Ovary (tissue), 9 donors: ENCODE data around the gene SPEN. TPM values are rescaled to one million over a fixed set of nuclear protein-coding genes. Genes with fewer than 3 reads are reported as not detected.

ENCODE experiments used
- DNase-seq, 5 donors: peaks; one replicate each; pipeline ENCODE4 v3.0.0-alpha.2; 2019 to 2020
- H3K27ac ChIP-seq, 2 donors: fragments of 200-600 bp; one replicate each; pipeline versions ENCODE4 v1.5.1 to v1.8.0; 2019 to 2022
- H3K27me3 ChIP-seq: fragments of 200-600 bp; one replicate; pipeline ENCODE4 v1.8.0; 2022
- H3K36me3 ChIP-seq: fragments of 200-600 bp; sonication (generic); one replicate; pipeline ENCODE4 v1.5.1; 2019
- H3K4me1 ChIP-seq: one replicate; pipeline ENCODE4 v1.8.1; 2013; ENCODE audit warnings: mild to moderate bottlenecking, moderate library complexity; ENCODE audit not compliant: insufficient read depth
- H3K4me3 ChIP-seq: fragments of 200-600 bp; sonication (generic); one replicate; pipeline ENCODE4 v1.5.1; 2017
- H3K9me3 ChIP-seq, 2 donors: fragments of 200-600 bp in 1 of 2; sonication (generic) in 1 of 2; one replicate each; pipeline versions ENCODE4 v1.5.1 to v1.8.1; 2013 to 2019; ENCODE audit warnings: mild to moderate bottlenecking in 1 of 2, moderate library complexity in 1 of 2
- EP300 ChIP-seq: sonication (generic); formaldehyde crosslinking; IDR thresholded peaks from one replicate; pipeline ENCODE4 v1.6.1; 2017; ENCODE audit warnings: antibody characterized with exemption
- POLR2A ChIP-seq: fragments of 450-650 bp; IDR thresholded peaks from one replicate; pipeline ENCODE4 v1.6.1; 2017; ENCODE audit warnings: antibody characterized with exemption, mild to moderate bottlenecking, moderate library complexity
- WGBS, 3 donors: extraction: QIAGEN DNeasy Blood & Tissue Kit in 1 of 3; methylation state at CpG; one replicate each; pipeline versions ENCODE4 v1.1.5 to v1.1.7; 2013 to 2017; 5-methylcytosine and 5-hydroxymethylcytosine counted together
- intact Hi-C, 4 donors: fragments of 100-400 bp; cut with DNase I; formaldehyde crosslinking; loops; one replicate each; pipeline versions ENCODE4 v1.11.0 to v1.15.1; 2022 to 2023
- polyA plus RNA-seq, 2 donors: library from polyadenylated mRNA; stranded (reverse); fragments of 200-250 nt in 1 of 2; fragments of 350-450 nt in 1 of 2; fragmentation: Illumina TruSeq in 1 of 2; extraction: RNeasy Lipid Tissue Mini Kit (QIAGEN cat#74804) in 1 of 2; gene quantifications; one replicate each; pipeline ENCODE4 v1.2.3, GENCODE V29; 2013 to 2014
- total RNA-seq, 7 donors: library from RNA; depleted of rRNA in 2 of 7; stranded (reverse); fragments of >200 nt in 2 of 7; fragmentation: NEBNext Ultra II Directional in 3 of 7; extraction: Animal tissue kit (Norgen Biotek cat#: 25700) in 3 of 7; gene quantifications; one replicate each; pipeline versions ENCODE4 v1.1.0 to v1.2.4, GENCODE V29; 2016 to 2023
- TF ChIP-seq, protein P1 (sequence below), 3 donors: fragments of 450-650 bp in 2 of 3; fragments of 200-600 bp in 1 of 3; IDR thresholded peaks; one replicate each; pipeline versions ENCODE4 v1.5.1 to v1.8.0; 2016 to 2022; ENCODE audit warnings: antibody characterized with exemption in 3 of 3, mild to moderate bottlenecking in 1 of 3
- donor health status: DM: no; HTN: no; CAD: no; lungs with moderate emphysema.
- donor health status: DM: no; HTN: no; CAD: no.
- donor health status: Bipolar disorder and iron deficiency.
- donor health status: DM: yes; HTN: yes; CAD: no.
- donor health status: DM: no; HTN: no; CAD: no.
- donor health status: DM: yes; HTN: yes; CAD: no.

The SPEN gene
- total and polyA plus RNA-seq, 9 donors = 30.5 to 93.2 (median 62.9) TPM

DNA sequence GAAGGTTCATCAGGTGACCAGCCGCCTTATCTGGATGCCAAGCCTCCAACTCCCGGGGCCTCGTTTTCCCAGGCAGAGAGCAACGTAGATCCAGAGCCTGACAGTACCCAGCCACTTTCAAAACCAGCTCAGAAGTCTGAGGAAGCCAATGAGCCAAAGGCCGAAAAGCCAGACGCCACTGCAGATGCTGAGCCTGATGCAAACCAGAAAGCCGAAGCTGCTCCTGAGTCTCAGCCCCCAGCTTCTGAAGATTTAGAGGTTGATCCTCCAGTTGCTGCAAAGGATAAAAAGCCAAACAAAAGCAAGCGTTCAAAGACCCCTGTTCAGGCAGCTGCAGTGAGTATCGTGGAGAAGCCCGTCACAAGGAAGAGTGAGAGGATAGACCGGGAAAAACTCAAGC lies 83.9 kb downstream of the SPEN start:
- peak in 1 of 5 donors; percentile 19 for DNase-seq
- Histone ChIP-seq H3K36me3 (no peaks in the 10 kb centered on the region), H3K27ac (no peak overlapping the region), H3K27me3 (no peaks in the 10 kb centered on the region), H3K4me3 (no peak overlapping the region), H3K4me1 (no peaks in the 10 kb centered on the region), H3K9me3 (no peaks in the 10 kb centered on the region)
- TF ChIP-seq, protein P1, sequence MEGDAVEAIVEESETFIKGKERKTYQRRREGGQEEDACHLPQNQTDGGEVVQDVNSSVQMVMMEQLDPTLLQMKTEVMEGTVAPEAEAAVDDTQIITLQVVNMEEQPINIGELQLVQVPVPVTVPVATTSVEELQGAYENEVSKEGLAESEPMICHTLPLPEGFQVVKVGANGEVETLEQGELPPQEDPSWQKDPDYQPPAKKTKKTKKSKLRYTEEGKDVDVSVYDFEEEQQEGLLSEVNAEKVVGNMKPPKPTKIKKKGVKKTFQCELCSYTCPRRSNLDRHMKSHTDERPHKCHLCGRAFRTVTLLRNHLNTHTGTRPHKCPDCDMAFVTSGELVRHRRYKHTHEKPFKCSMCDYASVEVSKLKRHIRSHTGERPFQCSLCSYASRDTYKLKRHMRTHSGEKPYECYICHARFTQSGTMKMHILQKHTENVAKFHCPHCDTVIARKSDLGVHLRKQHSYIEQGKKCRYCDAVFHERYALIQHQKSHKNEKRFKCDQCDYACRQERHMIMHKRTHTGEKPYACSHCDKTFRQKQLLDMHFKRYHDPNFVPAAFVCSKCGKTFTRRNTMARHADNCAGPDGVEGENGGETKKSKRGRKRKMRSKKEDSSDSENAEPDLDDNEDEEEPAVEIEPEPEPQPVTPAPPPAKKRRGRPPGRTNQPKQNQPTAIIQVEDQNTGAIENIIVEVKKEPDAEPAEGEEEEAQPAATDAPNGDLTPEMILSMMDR (IDR thresholded peaks at IDR 0.05) = no peak
- TF ChIP-seq POLR2A (no peak), EP300 (no peak)
- intact Hi-C loops = no loop called here
- 90 to 93% (median 92%) methylated on average over 11 of the region's 11 CpGs for WGBS, 3 donors

GRCh38 chr1:15931884-15932283 lies 84.4 kb downstream of the SPEN start:
- Histone ChIP-seq H3K36me3 (no peaks in the 10 kb centered on the region), H3K27ac (no peak overlapping the region), H3K4me3 (no peak overlapping the region), H3K4me1 (no peaks in the 10 kb centered on the region), H3K27me3 (no peaks in the 10 kb centered on the region), H3K9me3 (no peaks in the 10 kb centered on the region)
- intact Hi-C loops = no loop called here
- peak in 1 of 5 donors; percentile 33 for DNase-seq
- 95 to 98% (median 96%) methylated on average over 19 of the region's 19 CpGs for WGBS, 3 donors
- TF ChIP-seq EP300 = no peak
- TF ChIP-seq, protein P1 (IDR thresholded peaks at IDR 0.05) = no peak
- TF ChIP-seq POLR2A = no peak

DNA sequence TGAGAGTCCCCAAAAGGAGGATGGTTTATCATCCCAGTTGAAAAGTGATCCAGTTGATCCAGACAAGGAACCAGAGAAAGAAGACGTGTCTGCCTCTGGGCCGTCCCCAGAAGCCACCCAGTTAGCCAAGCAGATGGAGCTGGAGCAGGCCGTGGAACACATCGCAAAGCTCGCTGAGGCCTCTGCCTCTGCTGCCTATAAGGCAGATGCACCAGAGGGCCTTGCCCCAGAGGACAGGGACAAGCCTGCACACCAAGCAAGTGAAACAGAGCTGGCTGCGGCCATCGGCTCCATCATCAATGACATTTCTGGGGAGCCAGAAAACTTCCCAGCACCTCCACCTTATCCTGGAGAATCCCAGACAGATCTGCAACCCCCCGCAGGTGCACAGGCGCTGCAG lies 85.1 kb downstream of the SPEN start:
- Histone ChIP-seq H3K4me3 (no peak overlapping the region), H3K36me3 (no peaks in the 10 kb centered on the region), H3K4me1 (no peaks in the 10 kb centered on the region), H3K27ac (no peak overlapping the region), H3K27me3 (no peaks in the 10 kb centered on the region), H3K9me3 (no peaks in the 10 kb centered on the region)
- TF ChIP-seq POLR2A = no peak
- TF ChIP-seq, protein P1 (IDR thresholded peaks at IDR 0.05) = no peak
- TF ChIP-seq EP300 = no peak
- DNase-seq = no peak
- intact Hi-C loops = no loop called here
- 92 to 99% (median 95%) methylated on average over 9 of the region's 9 CpGs for WGBS, 3 donors

GRCh38 chr1:15933684-15934083 lies 86.2 kb downstream of the SPEN start:
- intact Hi-C loops = loop anchor here in 1 of 4 donors (2.0 kb wide), 1 partner anchor 13 kb away; no protein-coding TSS in a partner anchor
- DNase-seq = no peak
- Histone ChIP-seq H3K9me3 (no peaks in the 10 kb centered on the region), H3K4me1 (peaks cover 4% of the 10 kb centered on the region), H3K36me3 (no peaks in the 10 kb centered on the region), H3K27me3 (no peaks in the 10 kb centered on the region), H3K27ac (no peak overlapping the region), H3K4me3 (no peak overlapping the region)
- TF ChIP-seq POLR2A = no peak
- no peak for TF ChIP-seq EP300
- TF ChIP-seq, protein P1 (IDR thresholded peaks at IDR 0.05) = no peak
- 80 to 88% (median 84%) methylated on average over 5 of the region's 5 CpGs for WGBS, 3 donors
